ENCODE results near the gene RFNG. TPM values are rescaled to one million over a fixed set of nuclear protein-coding genes. Genes with fewer than 3 reads are reported as not detected.

The RFNG gene
- polyA plus RNA-seq, 4 donors = 35.4 to 43.8 (median 39.2) TPM

DNA sequence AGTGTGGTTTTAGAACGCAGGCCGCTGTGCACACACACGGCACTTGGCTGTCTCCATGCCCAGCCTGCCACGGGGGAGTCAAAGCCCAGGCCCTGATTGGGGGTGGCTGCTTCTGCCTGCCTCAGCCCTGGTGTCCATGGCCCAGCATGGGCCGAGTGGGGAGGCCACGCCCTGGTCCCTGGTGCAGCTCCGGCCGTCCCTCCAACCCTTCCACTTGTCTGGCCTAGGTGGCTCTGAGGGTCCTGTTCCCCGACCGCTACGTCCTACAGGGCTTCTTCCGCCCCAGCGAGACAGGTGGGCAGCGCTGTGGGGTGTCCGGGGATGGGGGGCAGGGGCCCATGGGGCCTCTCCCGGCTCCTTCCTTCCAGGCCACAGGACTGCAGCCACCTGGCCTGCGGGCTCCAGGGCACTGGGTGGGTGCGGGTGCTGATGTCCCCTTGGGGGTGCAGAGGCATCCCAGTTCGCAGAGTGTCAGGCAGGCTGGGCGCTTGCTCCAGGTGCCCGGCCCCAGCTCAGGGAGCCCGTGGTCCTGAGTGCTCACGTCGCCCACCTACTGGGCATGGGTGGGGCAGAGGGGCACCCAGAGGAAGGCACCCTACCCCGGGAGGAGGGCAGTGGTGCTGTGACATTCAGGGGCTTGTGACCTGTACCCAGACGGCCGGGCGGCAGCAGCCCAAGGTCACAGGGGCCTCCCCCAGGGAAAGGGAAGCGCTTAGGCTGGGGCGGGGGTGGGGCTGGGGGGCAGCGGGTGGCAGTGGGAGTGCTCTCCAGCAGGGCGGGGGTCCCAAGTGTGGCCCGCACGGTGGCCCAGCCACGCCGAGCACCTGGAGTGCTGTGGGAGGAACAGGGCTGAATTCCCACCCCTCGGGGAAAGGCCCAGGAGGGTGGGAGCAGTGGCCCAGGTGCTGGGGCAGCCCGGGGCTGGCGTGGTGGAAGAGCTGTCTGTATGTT, 40.8 kb downstream of the RFNG start:
- Histone ChIP-seq H3K4me1 (ENCODE audit: control insufficient read depth in 3 of 3, insufficient read depth in 2 of 3, low read depth in 1 of 3, low read length in 2 of 3) (no peaks in the 10 kb centered on the region), H3K4me3 (ENCODE audit: low read depth in 1 of 3, low read length in 3 of 3) (no peak overlapping the region), H3K36me3 (ENCODE audit: control insufficient read depth in 3 of 3, insufficient read depth in 2 of 3, low read depth in 1 of 3, low read length in 3 of 3) (peaks cover 0 to 71% (median 0%) of the 10 kb centered on the region in 3 donors), H3K27ac (ENCODE audit: low read depth in 1 of 3, low read length in 2 of 3) (no peak overlapping the region), H3K9me3 (ENCODE audit: control insufficient read depth in 2 of 2, insufficient read depth in 1 of 2, low read depth in 1 of 2, low read length in 1 of 2) (no peaks in the 10 kb centered on the region), H3K27me3 (ENCODE audit: control insufficient read depth in 3 of 3, insufficient read depth in 3 of 3, low read length in 3 of 3) (no peaks in the 10 kb centered on the region)
- WGBS, 3 donors = 92 to 93% (median 93%) methylated on average over 34 to 39 of the region's 39 CpGs
- DNase-seq (no peak), FAIRE-seq (no peak)

DNA sequence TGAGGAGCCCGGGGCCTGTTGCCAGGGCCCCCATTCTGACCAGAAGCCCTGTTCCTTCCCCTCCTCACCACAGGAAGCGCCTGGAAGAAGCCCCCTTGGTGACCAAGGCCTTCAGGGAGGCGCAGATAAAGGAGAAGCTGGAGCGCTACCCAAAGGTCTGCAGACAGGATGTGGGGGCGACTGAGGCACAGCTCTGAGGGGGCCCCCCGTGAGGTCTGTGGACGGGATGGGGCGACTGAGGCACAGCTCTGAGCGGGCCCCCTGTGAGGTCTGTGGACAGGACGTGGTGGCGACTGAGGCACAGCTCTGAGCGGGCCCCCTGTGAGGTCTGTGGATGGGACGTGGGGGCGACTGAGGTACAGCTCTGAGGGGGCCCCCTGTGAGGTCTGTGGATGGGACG, 42.2 kb downstream of the RFNG start:
- H3K9me3 ChIP-seq (ENCODE audit: control insufficient read depth in 2 of 2, insufficient read depth in 1 of 2, low read depth in 1 of 2, low read length in 1 of 2) = no peaks in the 10 kb centered on the region
- H3K4me3 ChIP-seq (ENCODE audit: low read depth in 1 of 3, low read length in 3 of 3) = no peak overlapping the region
- no peak for DNase-seq
- no peak for FAIRE-seq
- H3K27ac ChIP-seq (ENCODE audit: low read depth in 1 of 3, low read length in 2 of 3) = no peak overlapping the region
- H3K27me3 ChIP-seq (ENCODE audit: control insufficient read depth in 3 of 3, insufficient read depth in 3 of 3, low read length in 3 of 3) = no peaks in the 10 kb centered on the region
- no peaks in the 10 kb centered on the region for H3K4me1 ChIP-seq (ENCODE audit: control insufficient read depth in 3 of 3, insufficient read depth in 2 of 3, low read depth in 1 of 3, low read length in 2 of 3)
- peaks cover 0 to 80% (median 2%) of the 10 kb centered on the region in 3 donors for H3K36me3 ChIP-seq (ENCODE audit: control insufficient read depth in 3 of 3, insufficient read depth in 2 of 3, low read depth in 1 of 3, low read length in 3 of 3)
- WGBS, 3 donors = 82 to 86% (median 83%) methylated on average over 15 of the region's 15 CpGs

- WGBS, 3 donors = 90 to 93% (median 92%) methylated on average over 15 to 28 of the region's 28 CpGs
- Histone ChIP-seq H3K36me3 (ENCODE audit: control insufficient read depth in 3 of 3, insufficient read depth in 2 of 3, low read depth in 1 of 3, low read length in 3 of 3) (peaks cover 0 to 80% (median 2%) of the 10 kb centered on the region in 3 donors), H3K27ac (ENCODE audit: low read depth in 1 of 3, low read length in 2 of 3) (no peak overlapping the region), H3K27me3 (ENCODE audit: control insufficient read depth in 3 of 3, insufficient read depth in 3 of 3, low read length in 3 of 3) (no peaks in the 10 kb centered on the region), H3K4me1 (ENCODE audit: control insufficient read depth in 3 of 3, insufficient read depth in 2 of 3, low read depth in 1 of 3, low read length in 2 of 3) (no peaks in the 10 kb centered on the region), H3K4me3 (ENCODE audit: low read depth in 1 of 3, low read length in 3 of 3) (no peak overlapping the region), H3K9me3 (ENCODE audit: control insufficient read depth in 2 of 2, insufficient read depth in 1 of 2, low read depth in 1 of 2, low read length in 1 of 2) (no peaks in the 10 kb centered on the region)
- DNase-seq (no peak), FAIRE-seq (no peak)
These were observed 42.6 kb downstream of the RFNG start for GRCh38 chr17:82008941-82009405.

DNA sequence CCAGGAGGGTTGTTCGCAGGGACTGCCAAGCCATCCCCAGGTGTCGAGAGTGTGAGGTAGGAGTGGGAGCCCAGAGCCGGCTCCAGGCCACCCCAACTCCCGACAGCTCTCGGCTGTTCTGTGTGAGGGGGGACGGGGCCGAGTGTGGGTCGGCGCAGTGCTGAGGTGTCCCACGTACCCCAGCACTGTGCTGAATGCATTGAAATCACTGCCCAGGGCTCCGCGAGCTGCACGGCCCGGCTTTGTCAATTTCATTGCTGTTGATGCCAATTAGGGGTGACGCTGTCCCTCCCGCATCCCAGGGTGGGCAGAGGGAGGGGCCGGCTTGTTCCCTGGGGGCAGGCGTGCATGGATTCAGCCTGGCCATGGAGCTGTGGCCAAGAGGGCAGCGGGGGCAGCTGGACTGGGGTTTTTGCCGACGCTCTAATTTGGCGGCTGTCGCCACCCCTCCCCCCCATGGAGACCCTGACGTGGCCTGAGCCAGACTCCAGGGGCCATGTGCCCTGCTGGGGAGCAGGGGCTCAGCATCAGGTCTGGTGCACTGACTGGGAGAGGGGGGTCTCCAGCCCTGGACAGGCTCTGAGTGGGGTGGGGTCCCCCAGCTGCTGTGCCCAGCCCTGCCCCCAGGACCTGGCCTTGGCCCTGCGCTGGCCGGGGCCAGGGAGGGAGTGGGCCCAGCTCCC, 43.2 kb downstream of the RFNG start:
- no peaks in the 10 kb centered on the region for H3K27me3 ChIP-seq (ENCODE audit: control insufficient read depth in 3 of 3, insufficient read depth in 3 of 3, low read length in 3 of 3)
- H3K27ac ChIP-seq (ENCODE audit: low read depth in 1 of 3, low read length in 2 of 3) = no peak overlapping the region
- FAIRE-seq = no peak
- no peak overlapping the region for H3K4me3 ChIP-seq (ENCODE audit: low read depth in 1 of 3, low read length in 3 of 3)
- DNase-seq = no peak
- no peaks in the 10 kb centered on the region for H3K9me3 ChIP-seq (ENCODE audit: control insufficient read depth in 2 of 2, insufficient read depth in 1 of 2, low read depth in 1 of 2, low read length in 1 of 2)
- H3K4me1 ChIP-seq (ENCODE audit: control insufficient read depth in 3 of 3, insufficient read depth in 2 of 3, low read depth in 1 of 3, low read length in 2 of 3) = no peaks in the 10 kb centered on the region
- peaks cover 0 to 80% (median 2%) of the 10 kb centered on the region in 3 donors for H3K36me3 ChIP-seq (ENCODE audit: control insufficient read depth in 3 of 3, insufficient read depth in 2 of 3, low read depth in 1 of 3, low read length in 3 of 3)
- WGBS, 3 donors = 87 to 95% (median 92%) methylated on average over 24 to 26 of the region's 26 CpGs

DNA sequence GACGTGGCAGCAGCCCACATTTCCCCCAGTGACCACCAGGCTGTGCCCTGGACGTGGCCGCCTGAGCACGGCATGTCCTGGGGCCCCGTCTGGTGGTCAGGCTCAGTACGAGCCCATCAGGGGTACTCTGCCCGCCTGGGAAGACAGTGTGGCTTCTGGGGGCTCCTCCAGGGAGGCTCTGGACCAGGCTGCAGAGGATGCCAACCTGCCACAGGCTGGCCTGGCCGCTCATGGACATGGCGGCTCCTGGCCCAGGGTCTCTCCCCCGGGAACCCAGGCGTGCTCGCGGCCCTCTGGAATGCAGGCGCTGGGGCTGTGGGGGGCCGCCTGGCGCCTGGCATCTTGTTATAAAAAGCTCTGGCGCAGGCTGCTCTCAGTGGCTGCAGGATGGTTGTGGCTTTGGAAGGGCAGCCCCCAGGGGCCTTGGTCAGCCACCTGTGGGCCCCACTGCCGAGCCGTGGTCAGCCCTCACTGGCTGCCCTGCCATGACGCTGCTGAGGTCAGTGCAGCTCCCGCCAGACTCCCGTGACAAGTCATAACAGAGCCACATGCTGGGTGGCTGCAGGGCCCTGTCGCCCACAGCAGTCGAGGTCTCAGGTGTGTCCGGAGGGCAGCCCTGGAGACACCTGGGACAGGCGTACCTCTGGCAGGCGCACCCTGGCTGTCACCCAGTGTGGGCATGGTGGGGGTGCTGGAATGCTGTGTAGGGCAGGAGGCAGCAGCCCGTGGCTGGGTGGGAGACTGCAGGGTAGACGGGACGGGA, 43.9 kb downstream of the RFNG start:
- no peaks in the 10 kb centered on the region for H3K27me3 ChIP-seq (ENCODE audit: control insufficient read depth in 3 of 3, insufficient read depth in 3 of 3, low read length in 3 of 3)
- no peak for DNase-seq
- whole genome bisulfite sequencing, 3 donors = 85 to 94% (median 88%) methylated on average over 26 to 30 of the region's 30 CpGs
- H3K36me3 ChIP-seq (ENCODE audit: control insufficient read depth in 3 of 3, insufficient read depth in 2 of 3, low read depth in 1 of 3, low read length in 3 of 3) = peaks cover 0 to 77% (median 2%) of the 10 kb centered on the region in 3 donors
- no peak overlapping the region for H3K4me3 ChIP-seq (ENCODE audit: low read depth in 1 of 3, low read length in 3 of 3)
- no peak overlapping the region for H3K27ac ChIP-seq (ENCODE audit: low read depth in 1 of 3, low read length in 2 of 3)
- no peak for FAIRE-seq
- no peaks in the 10 kb centered on the region for H3K4me1 ChIP-seq (ENCODE audit: control insufficient read depth in 3 of 3, insufficient read depth in 2 of 3, low read depth in 1 of 3, low read length in 2 of 3)
- no peaks in the 10 kb centered on the region for H3K9me3 ChIP-seq (ENCODE audit: control insufficient read depth in 2 of 2, insufficient read depth in 1 of 2, low read depth in 1 of 2, low read length in 1 of 2)

GRCh38 chr17:82007228-82007494, 44.5 kb downstream of the RFNG start:
- H3K4me1 ChIP-seq (ENCODE audit: control insufficient read depth in 3 of 3, insufficient read depth in 2 of 3, low read depth in 1 of 3, low read length in 2 of 3) = no peaks in the 10 kb centered on the region
- no peaks in the 10 kb centered on the region for H3K9me3 ChIP-seq (ENCODE audit: control insufficient read depth in 2 of 2, insufficient read depth in 1 of 2, low read depth in 1 of 2, low read length in 1 of 2)
- WGBS, 3 donors = 86 to 96% (median 88%) methylated on average over 6 of the region's 6 CpGs
- H3K4me3 ChIP-seq (ENCODE audit: low read depth in 1 of 3, low read length in 3 of 3) = no peak overlapping the region
- no peak overlapping the region for H3K27ac ChIP-seq (ENCODE audit: low read depth in 1 of 3, low read length in 2 of 3)
- peaks cover 0 to 72% (median 2%) of the 10 kb centered on the region in 3 donors for H3K36me3 ChIP-seq (ENCODE audit: control insufficient read depth in 3 of 3, insufficient read depth in 2 of 3, low read depth in 1 of 3, low read length in 3 of 3)
- no peaks in the 10 kb centered on the region for H3K27me3 ChIP-seq (ENCODE audit: control insufficient read depth in 3 of 3, insufficient read depth in 3 of 3, low read length in 3 of 3)
- DNase-seq (no peak), FAIRE-seq (no peak)

GRCh38 chr17:82006468-82007227, 45.0 kb downstream of the RFNG start:
- H3K9me3 ChIP-seq (ENCODE audit: control insufficient read depth in 2 of 2, insufficient read depth in 1 of 2, low read depth in 1 of 2, low read length in 1 of 2) = no peaks in the 10 kb centered on the region

More at GRCh38 chr17:82006468-82007227, 45.0 kb downstream of the RFNG start:
- FAIRE-seq (no peak), DNase-seq (no peak)
- WGBS, 3 donors = 81 to 90% (median 86%) methylated on average over 23 to 24 of the region's 24 CpGs
- no peak overlapping the region for H3K27ac ChIP-seq (ENCODE audit: low read depth in 1 of 3, low read length in 2 of 3)
- H3K27me3 ChIP-seq (ENCODE audit: control insufficient read depth in 3 of 3, insufficient read depth in 3 of 3, low read length in 3 of 3) = no peaks in the 10 kb centered on the region
- H3K36me3 ChIP-seq (ENCODE audit: control insufficient read depth in 3 of 3, insufficient read depth in 2 of 3, low read depth in 1 of 3, low read length in 3 of 3) = peaks cover 0 to 67% (median 2%) of the 10 kb centered on the region in 3 donors
- no peak overlapping the region for H3K4me3 ChIP-seq (ENCODE audit: low read depth in 1 of 3, low read length in 3 of 3)
- peaks cover 0 to 1% (median 0%) of the 10 kb centered on the region in 3 donors for H3K4me1 ChIP-seq (ENCODE audit: control insufficient read depth in 3 of 3, insufficient read depth in 2 of 3, low read depth in 1 of 3, low read length in 2 of 3)

Data from small intestine (tissue), 7 donors.